NCI-H146 treated with DMSO at 0.1 percent for 48 hours (cell line): ENCODE data around the gene MAPK8IP1.

Source experiments
- DNase-seq: peaks from one replicate; lab custom pipeline; 2025; ENCODE audit not compliant: unreplicated experiment; lab: John Stamatoyannopoulos, UW

MAPK8IP1 gene

GRCh38 chr11:45906965-45907611 lies 21.6 kb downstream of the MAPK8IP1 start, which contains the start of gene FREY1:
Gene FREY1, minus strand, starts transcription at chr11:45907271. Its CDS starts 26 bp downstream, at chr11:45907245.
- no peak for DNase-seq

- no peak for DNase-seq
Measured at GRCh38 chr11:45907911-45908370, 22.5 kb downstream of the MAPK8IP1 start.

GRCh38 chr11:45909594-45910475 lies 24.4 kb downstream of the MAPK8IP1 start:
- no peak for DNase-seq

- DNase-seq: no peak
Measured at GRCh38 chr11:45910623-45911022, 25.2 kb downstream of the MAPK8IP1 start.

GRCh38 chr11:45913514-45913913 lies 28.1 kb downstream of the MAPK8IP1 start:
- DNase-seq: no peak

- no peak for DNase-seq
Measured at GRCh38 chr11:45913942-45914635, 28.6 kb downstream of the MAPK8IP1 start.

- DNase-seq: no peak
Measured at GRCh38 chr11:45915446-45915845, 30.0 kb downstream of the MAPK8IP1 start.

GRCh38 chr11:45917286-45917622 lies 31.8 kb downstream of the MAPK8IP1 start:
- DNase-seq: no peak

GRCh38 chr11:45917623-45918330 lies 32.3 kb downstream of the MAPK8IP1 start, which contains the start of gene PEX16:
Gene PEX16, minus strand, starts transcription at chr11:45917877. Its CDS starts 66 bp downstream, at chr11:45917811.
- DNase-seq: peak; percentile 96

- DNase-seq: peak; percentile 83
Measured at GRCh38 chr11:45918331-45918941, 33.0 kb downstream of the MAPK8IP1 start.

- DNase-seq: no peak
Measured at GRCh38 chr11:45918962-45919675, 33.7 kb downstream of the MAPK8IP1 start.

GRCh38 chr11:45919806-45920530 lies 34.5 kb downstream of the MAPK8IP1 start:
- DNase-seq: no peak

GRCh38 chr11:45920531-45921477 lies 35.4 kb downstream of the MAPK8IP1 start:
- no peak for DNase-seq

GRCh38 chr11:45921561-45922424 lies 36.3 kb downstream of the MAPK8IP1 start:
- DNase-seq: peak; percentile 91

GRCh38 chr11:45922425-45923082 lies 37.1 kb downstream of the MAPK8IP1 start, which contains the start of gene LARGE2:
Gene LARGE2, plus strand, starts transcription at chr11:45922656. Its CDS starts 227 bp downstream, at chr11:45922883.
- peak; percentile 55 for DNase-seq
